Medulla oblongata (tissue), 1 donor: ENCODE data around the gene ANGPTL2.

Experiments
- DNase-seq: peaks from one replicate; pipeline ENCODE4 v3.0.0-alpha.2; 2015; ENCODE audit errors: extremely low spot score

The ANGPTL2 gene

DNA sequence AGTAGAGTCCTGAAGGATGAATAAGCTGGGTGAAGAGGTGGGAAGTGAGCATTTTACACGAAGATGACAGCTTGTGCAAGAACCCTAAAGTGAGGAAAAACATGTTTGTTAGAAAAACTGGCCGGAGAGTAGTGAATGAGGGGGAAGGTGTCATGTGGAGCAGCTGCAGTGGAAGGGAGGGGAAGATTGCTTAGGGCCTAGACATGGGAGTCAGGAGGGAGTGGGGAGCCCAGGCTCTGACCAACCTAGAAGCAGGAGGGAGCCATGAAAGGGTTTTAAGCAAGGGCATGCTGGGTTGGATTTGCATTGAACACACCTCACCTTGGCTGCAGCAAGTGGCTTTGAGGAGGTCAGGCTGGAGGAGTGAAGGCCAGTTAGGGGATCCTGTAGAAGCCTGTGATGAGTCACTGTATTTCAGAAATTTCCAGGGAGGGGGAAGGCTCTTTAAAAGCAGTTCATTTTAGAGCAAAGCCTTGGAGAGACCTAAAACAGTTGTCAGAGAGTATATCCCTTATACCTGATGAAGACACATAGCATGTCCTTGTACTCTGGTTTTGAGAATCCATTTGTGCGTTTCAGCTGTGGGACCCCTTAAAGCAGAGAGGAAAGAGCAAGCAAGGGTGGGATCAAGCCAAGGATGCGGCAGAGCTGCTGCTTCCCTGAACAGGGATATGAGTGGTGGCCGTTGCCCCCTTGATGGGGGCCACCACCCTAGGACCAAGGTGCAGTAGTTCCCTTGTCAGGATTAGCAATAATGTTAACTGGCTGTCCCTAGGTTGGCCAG lies 45.4 kb downstream of the ANGPTL2 start:
- no peak for DNase-seq

GRCh38 chr9:127075624-127076372 lies 46.6 kb downstream of the ANGPTL2 start:
- DNase-seq = no peak

- DNase-seq = peak; percentile 92
These were observed 47.6 kb downstream of the ANGPTL2 start for GRCh38 chr9:127074561-127075548.

DNA sequence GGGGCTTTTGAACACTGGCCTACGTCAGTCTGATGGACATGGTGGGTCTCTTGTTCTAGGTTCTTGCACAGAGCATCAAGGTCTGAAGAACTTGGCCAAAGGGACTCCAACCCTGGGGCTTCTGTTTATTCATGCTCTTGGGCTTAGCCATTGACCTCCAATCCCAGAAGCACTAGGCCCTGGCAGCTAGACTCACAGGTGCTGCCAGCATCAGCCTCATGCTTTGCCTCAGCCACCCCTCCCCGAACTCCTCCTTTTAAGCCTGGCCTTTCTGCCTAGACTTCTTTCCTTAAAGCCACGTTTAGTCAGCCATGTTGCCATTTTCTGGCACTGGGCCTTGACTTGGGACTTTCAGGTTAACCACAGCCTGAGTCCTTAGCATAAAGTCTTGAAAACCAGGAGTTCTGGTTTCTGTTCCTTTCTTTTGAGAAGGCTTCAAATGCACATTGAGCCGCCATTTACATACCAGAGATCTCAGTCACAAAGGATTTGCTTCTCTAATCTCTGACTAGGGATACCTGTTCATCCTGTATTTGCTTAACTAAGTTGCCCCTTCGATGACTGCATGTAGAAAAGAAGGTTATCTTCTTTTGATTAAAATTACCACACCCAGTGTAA lies 54.7 kb downstream of the ANGPTL2 start:
- no peak for DNase-seq

GRCh38 chr9:127066851-127067136 lies 55.6 kb downstream of the ANGPTL2 start:
- DNase-seq = no peak

DNA sequence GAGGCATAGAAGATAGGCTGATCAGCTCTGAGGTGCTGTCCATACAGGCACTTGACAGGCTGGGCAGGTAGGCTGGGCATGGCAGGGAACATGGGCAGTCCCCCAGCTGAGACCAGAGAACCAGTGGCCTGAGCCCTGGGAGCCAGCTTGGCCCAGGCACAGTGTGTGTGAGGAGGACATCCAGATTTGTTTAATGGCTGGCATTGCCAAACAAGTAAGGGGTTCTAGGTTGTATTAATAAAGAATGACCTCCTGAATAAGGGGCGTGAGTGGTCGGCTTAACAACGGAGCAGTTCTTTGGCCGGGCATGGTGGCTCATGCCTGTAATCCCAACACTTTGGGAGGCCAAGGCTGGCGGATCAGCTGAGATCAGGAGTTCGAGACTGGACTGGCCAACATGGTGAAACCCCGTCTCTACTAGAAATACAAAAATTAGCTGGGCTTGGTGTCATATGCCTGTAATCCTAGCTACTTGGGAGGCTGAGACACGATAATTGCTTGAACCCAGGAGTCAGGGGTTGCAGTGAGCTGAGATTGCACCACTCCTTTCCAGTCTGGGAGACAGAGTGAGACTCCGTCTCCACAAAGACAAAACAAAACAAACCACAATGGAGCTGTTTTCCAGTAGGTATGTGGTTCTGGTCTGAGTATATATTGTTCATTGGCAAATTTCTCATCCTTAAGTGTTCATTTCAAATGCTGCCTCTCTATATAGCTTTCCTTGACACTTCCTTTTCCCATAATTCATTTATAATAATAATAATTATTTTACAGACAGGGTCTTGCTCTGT lies 56.2 kb downstream of the ANGPTL2 start:
- no peak for DNase-seq

- DNase-seq = no peak
These were observed 56.8 kb downstream of the ANGPTL2 start for GRCh38 chr9:127065592-127065991.

- no peak for DNase-seq
These were observed 58.1 kb downstream of the ANGPTL2 start for GRCh38 chr9:127064335-127064734.

GRCh38 chr9:127061411-127061810 lies 61.0 kb downstream of the ANGPTL2 start:
- DNase-seq = no peak

GRCh38 chr9:127059765-127060361 lies 62.6 kb downstream of the ANGPTL2 start:
- peak; percentile 59 for DNase-seq

GRCh38 chr9:127059030-127059429 lies 63.4 kb downstream of the ANGPTL2 start:
- DNase-seq = no peak

GRCh38 chr9:127058645-127059021 lies 63.8 kb downstream of the ANGPTL2 start:
- DNase-seq = no peak

- DNase-seq = peak; percentile 85
These were observed 64.3 kb downstream of the ANGPTL2 start for GRCh38 chr9:127058011-127058644.

DNA sequence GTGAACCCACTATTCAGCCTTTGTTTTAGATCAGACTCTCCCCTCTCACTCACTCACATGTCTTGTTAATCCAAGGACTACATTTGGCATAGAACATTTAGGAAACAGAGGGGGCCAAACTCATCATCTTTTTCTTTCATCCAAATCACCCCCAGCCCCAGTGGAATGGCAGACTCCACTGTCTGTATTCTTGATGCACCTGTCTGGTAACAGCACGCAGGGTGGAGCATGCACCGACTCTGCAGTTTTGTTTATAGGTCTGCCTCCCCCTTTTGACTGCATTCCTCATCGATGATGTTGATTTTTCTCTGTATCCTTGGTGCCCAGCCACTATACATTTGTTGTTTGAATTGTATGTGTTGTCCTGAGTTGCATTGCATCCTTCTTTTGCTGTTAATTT lies 66.0 kb downstream of the ANGPTL2 start:
- DNase-seq = no peak

DNA sequence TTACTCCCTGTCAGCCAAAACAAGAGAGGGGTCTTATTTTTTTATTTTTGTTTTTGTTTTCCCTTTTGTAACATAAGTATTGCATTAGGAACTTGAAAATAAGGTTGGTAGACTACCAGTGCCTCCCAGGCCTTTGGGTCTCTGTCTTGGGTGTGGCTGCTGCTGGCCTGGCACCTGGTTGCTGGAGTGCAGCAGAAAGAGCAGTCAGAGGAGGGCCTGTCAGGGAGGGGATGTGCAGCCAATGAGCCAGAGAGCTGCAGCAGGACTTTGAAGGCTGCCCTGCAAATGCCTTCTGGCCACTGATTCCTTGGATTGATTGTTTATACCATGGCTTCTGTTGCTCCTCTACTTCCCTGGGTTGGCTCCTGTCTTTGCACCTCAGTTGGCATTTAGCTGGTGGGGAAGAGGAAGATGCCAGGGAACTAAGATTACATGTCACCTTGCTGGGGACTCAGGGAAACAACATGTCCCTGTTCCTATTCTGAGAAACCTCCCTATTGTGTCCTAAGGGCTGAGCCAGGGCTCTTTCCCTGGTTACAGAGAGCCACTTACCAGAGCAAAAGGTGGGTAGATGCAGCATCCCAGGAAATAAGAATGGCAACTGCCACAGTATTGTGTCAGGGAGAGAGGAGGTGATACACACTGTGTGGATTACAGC lies 66.6 kb downstream of the ANGPTL2 start:
- DNase-seq = no peak

- peak; percentile 64 for DNase-seq
These were observed 68.5 kb downstream of the ANGPTL2 start for GRCh38 chr9:127053960-127054359.

GRCh38 chr9:127053057-127053821 lies 69.2 kb downstream of the ANGPTL2 start:
- DNase-seq = no peak

- no peak for DNase-seq
These were observed 70.4 kb downstream of the ANGPTL2 start for GRCh38 chr9:127051881-127052595.
